Fibroblast of skin of left quadriceps (primary cell): ENCODE data around the gene TTC3.
"Not testable (repeated sequence)": the region's sequence is repeated elsewhere in the genome, so short reads cannot be mapped to it uniquely, and the experiment has no call there.

Source experiments
- DNase-seq, 2 experiments: peaks; one replicate each; pipeline ENCODE4 v3.0.0-alpha.2; 2013; ENCODE audit warnings: low read depth in 2 of 2

The TTC3 gene

GRCh38 chr21:37195610-37196009 lies 122.6 kb downstream of the TTC3 start:
- DNase-seq: no peak

- no peak for DNase-seq
Measured at GRCh38 chr21:37196847-37197246, 123.8 kb downstream of the TTC3 start.

GRCh38 chr21:37197746-37198145 lies 124.7 kb downstream of the TTC3 start:
- no peak for DNase-seq

GRCh38 chr21:37199057-37199924 lies 126.2 kb downstream of the TTC3 start:
- no peak for DNase-seq

GRCh38 chr21:37200641-37201480 lies 127.8 kb downstream of the TTC3 start:
- DNase-seq: no peak

GRCh38 chr21:37202221-37203110 lies 129.4 kb downstream of the TTC3 start:
- DNase-seq: no peak

- no peak for DNase-seq
Measured at GRCh38 chr21:37204580-37204979, 131.5 kb downstream of the TTC3 start.

- no peak for DNase-seq
Measured at GRCh38 chr21:37206496-37206895, 133.4 kb downstream of the TTC3 start.

GRCh38 chr21:37207441-37208009 lies 134.5 kb downstream of the TTC3 start:
- DNase-seq: no peak

GRCh38 chr21:37208056-37208721 lies 135.1 kb downstream of the TTC3 start:
- no peak for DNase-seq

- no peak for DNase-seq
Measured at GRCh38 chr21:37208741-37209225, 135.7 kb downstream of the TTC3 start.

GRCh38 chr21:37210130-37210529 lies 137.1 kb downstream of the TTC3 start:
- no peak for DNase-seq

- no peak for DNase-seq
Measured at GRCh38 chr21:37210799-37211198, 137.7 kb downstream of the TTC3 start.

GRCh38 chr21:37214952-37215351 lies 141.9 kb downstream of the TTC3 start:
- no peak for DNase-seq

GRCh38 chr21:37219761-37220432 lies 146.8 kb downstream of the TTC3 start:
- DNase-seq: no peak

GRCh38 chr21:37220433-37220980 lies 147.5 kb downstream of the TTC3 start:
- DNase-seq: peak in 1 of 2 experiments; percentile 24

GRCh38 chr21:37220981-37221664 lies 148.1 kb downstream of the TTC3 start:
- peak; percentile 74 to 75 for DNase-seq

- DNase-seq: not testable (repeated sequence)
Measured at GRCh38 chr21:37222248-37222647, 149.2 kb downstream of the TTC3 start.

- no peak for DNase-seq
Measured at GRCh38 chr21:37223804-37224345, 150.8 kb downstream of the TTC3 start.
